Suppressor macrophage treated with lipopolysaccharide for 4 hours (primary cell): ENCODE data around the gene MOSPD3.
"Not testable (repeated sequence)": the region's sequence is repeated elsewhere in the genome, so short reads cannot be mapped to it uniquely, and the experiment has no call there.

Source experiments
- DNase-seq: peaks from one replicate; pipeline ENCODE4 v3.0.0-alpha.2; 2020

MOSPD3 gene, protein sequence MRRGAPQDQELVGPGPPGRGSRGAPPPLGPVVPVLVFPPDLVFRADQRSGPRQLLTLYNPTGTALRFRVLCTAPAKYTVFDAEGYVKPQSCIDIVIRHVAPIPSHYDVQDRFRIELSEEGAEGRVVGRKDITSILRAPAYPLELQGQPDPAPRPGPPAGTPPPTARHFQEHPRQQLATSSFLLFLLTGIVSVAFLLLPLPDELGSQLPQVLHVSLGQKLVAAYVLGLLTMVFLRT

DNA sequence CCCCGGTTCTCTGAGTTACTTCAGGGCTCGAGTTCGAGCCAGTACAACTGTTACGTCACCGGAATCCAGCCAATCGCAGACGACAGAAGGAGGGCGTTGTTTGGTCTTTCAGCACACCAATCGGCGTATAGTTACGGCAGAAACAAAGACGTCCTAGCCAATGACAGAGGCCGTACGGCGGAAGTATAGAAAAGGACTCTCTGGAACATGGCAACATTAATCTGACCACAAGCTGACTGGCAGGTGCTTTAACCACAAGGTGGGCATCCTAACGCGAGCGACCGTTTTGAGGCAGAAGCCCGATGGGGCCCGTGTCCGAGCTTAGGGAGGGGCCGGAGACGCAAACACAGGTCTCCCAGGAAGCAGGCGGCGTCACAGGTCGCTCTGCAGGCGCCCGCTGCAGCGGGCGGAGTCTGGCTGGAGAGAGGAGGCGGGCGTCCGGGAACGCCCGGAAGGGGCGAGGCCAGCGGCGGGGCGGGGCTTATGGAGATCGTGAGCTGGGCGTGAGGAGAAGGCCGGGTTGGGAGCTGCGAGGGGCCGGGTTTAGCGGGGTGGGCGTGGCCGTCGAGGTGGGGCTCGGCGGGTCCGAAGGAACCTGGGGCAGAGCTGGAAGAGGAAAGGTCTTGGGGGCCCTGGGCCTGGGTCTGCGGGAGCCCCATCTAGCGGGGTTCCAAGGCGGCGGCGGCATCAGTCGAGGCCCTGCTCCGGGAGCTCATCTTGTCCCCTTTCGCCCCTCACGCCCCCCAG lies at the start of gene MOSPD3:
Gene MOSPD3 (plus strand): TSS at position 558 of the 747 bp plus-strand sequence. CDS start 252 bp downstream, outside the sequence.
- DNase-seq = peak; percentile 99

GRCh38 chr7:100563100-100563564 lies 49.2 kb upstream of the MOSPD3 start:
- DNase-seq = no peak

DNA sequence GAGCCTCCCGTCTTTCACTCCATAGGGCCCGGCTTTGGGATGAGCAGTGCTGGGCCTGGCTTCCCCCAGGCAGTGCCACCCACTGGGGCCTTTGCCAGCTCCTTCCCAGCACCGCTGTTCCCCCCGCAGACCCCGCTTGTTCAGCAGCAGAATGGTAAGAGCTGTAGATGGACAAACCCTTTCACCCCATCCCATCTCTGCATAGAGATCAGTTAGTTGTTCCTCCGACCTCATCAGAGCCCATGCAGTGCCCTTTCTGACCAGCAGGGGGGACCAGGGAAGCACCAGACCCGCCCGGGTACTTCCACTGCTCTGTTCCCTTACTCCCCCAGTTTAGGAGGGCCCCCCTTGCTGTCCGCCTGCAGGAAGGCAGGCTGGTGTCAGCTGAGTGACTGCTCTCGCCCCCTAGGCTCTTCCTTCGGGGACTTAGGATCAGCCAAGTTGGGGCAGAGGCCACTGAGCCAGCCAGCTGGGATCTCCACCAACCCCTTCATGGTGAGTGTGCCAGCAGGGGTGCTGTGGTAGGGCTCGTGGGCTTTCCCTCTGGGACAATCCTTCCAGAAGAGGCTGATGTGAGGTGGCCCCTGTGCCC lies 48.4 kb upstream of the MOSPD3 start:
- peak; percentile 84 for DNase-seq

GRCh38 chr7:100564405-100564804 lies 47.9 kb upstream of the MOSPD3 start:
- DNase-seq = not testable (repeated sequence)

DNA sequence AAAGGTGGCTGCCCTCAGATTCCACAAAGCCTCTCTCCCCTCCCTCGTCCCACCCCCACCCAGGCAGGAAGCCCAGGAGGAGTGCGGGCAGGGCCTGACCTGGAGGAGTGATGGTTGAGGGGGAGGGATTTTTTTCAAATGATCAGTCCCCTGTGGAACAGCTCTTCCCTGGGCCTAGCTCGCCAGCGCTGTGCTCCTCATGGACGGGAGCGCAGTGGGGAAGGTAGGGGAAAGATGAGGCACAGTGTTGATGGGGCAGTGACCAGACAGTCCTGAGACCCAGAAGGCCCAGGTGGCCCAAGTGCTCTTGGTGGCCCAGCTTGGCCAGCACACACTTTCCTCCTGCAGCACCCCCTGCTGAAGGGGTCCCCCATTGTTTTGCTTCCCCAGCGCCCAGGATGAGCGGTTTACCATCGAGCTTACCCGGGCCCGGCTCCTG lies 47.2 kb upstream of the MOSPD3 start:
- no peak for DNase-seq

GRCh38 chr7:100566018-100566531 lies 46.3 kb upstream of the MOSPD3 start:
- no peak for DNase-seq

DNA sequence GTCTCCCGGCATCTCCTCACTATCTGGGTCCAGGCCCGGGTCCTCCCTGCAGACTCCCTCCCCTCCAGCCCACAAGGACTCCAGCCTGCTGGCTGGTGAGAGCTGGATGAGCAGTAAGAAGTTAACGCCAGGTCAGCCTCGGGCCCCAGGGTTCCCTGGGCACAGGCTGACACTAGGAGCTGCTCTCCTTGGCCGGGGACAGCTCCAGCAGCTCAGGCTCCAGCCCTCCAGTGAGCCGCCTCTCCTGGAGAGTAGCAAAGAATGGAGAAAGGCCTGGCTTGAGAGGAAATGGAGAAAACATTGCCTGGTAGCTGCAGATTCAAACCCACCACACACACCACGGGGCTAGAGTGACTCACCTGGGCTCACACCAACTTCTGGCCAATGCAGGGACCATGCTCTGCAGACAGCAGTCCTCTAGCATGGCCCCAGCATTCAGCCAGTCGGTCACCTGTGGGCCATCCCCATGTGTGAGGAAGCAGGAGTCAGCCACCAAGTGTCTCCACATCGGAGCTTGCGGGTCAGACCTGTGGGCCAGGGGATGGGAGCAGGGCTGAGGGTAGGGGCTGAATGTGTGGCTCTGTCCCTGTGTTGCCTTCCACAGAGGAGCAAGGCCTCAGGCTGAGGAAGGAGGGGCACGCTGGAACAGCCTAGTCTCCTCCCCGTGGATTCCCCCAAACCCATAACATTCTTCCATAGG lies 45.2 kb upstream of the MOSPD3 start:
- no peak for DNase-seq

DNA sequence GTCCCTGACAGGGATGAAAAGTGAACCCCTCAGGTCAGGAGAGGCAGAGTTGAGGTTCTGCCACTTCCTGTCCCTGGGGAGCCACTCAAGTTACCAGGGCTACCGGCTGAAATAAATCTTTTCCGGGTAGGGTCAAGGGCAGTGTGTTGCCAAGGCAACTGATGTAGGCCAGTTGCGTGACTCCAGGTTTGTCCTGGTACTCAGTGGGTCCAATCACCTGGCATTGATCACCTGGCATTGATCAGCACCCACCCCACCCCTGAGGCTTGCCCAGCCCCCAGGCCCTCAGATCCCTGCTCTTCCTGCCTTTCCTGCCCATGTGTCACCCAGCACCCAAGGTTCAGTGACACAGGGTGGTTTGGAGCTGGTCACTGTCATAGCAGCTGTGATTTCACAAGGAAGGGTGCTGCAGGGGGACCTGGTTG lies 44.6 kb upstream of the MOSPD3 start:
- DNase-seq = no peak

- no peak for DNase-seq
Measured at GRCh38 chr7:100568176-100568895, 44.0 kb upstream of the MOSPD3 start.

- peak; percentile 36 for DNase-seq
Measured at GRCh38 chr7:100568896-100569844, 43.2 kb upstream of the MOSPD3 start.

GRCh38 chr7:100570954-100571828 lies 41.1 kb upstream of the MOSPD3 start:
- no peak for DNase-seq

DNA sequence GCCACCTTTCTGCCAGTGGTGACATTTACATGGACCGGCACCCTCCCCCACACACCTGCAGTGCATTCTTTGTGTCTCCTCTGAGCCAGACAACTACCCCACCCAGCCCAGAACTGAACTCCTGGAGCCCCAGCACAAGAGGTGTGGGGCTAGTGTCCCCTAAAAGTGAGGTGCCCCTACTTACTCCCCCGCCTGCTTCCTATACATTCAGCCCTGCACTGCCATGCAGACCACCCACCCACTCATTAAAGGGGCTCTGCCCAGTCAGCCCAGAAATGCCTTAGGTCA lies 40.6 kb upstream of the MOSPD3 start:
- no peak for DNase-seq

DNA sequence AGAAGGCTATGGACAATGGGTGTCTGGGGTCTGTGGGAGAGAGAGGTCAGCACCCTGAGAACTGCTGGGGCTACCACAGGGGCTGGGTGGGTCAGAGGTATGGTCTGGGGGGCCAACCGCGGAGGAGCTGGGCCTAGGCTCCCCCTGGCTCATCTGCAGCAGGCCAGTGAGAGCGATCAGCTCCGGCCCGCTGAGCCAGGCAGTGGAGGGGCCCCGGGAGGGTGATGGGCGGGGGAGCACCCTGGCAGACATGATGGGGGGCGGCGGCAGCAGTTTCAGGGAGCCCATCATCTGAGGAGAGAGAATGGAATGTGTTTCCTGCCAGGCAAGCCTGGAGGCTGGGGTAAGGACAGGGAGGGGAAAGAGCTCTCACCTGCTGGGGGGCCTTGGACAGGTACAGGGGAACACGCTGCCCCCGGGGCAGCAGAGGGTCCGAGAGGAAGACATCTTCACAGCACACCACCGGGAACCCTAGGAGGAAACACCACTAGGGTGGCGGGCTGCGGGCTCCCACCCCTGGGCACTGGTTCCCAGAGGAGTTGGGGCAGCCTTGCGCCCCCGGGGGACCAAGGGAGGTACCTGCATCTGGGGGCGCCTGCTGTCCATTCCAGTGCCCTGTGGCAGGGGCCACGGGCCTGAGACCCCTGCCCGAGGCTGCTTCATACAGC lies 39.9 kb upstream of the MOSPD3 start:
- no peak for DNase-seq

GRCh38 chr7:100572949-100573675 lies 39.2 kb upstream of the MOSPD3 start:
- no peak for DNase-seq

DNA sequence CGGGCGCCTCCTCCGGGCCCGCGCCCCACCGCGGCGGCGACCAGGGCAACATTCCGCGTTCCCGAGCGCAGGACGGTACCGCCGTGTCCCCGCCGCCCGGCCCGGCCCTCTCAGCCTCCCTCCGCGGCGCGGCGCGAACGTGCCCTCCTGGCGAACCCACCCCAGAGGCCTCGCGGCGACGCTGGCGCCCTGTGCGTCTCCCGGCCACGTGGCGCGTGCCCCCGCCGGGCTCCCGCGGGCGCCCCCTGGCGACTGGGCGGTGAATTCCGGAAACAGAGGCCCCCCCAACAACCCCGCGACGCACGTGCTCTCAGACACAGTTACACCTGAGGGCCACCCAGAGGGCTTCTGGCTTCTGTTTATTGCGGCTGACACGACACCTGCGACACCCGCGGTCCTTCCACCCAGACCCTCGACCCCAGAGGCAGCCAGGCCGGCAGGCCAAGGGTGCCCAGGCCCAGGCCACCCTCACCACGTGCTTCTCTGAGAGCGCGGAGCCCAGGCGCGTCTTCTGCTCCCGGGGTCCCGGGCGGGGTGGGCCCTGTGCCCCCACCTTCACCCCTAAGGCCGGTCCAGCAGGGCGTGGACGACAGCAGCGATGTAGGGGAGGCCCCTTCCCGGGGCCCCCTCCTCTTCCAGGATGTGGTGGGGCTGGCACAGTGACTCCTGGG lies 38.5 kb upstream of the MOSPD3 start, which contains the start of gene SAP25:
Gene SAP25 (minus strand): TSS at position 210 of the 671 bp plus-strand sequence. CDS start 158 bp downstream, at position 52.
- no peak for DNase-seq

DNA sequence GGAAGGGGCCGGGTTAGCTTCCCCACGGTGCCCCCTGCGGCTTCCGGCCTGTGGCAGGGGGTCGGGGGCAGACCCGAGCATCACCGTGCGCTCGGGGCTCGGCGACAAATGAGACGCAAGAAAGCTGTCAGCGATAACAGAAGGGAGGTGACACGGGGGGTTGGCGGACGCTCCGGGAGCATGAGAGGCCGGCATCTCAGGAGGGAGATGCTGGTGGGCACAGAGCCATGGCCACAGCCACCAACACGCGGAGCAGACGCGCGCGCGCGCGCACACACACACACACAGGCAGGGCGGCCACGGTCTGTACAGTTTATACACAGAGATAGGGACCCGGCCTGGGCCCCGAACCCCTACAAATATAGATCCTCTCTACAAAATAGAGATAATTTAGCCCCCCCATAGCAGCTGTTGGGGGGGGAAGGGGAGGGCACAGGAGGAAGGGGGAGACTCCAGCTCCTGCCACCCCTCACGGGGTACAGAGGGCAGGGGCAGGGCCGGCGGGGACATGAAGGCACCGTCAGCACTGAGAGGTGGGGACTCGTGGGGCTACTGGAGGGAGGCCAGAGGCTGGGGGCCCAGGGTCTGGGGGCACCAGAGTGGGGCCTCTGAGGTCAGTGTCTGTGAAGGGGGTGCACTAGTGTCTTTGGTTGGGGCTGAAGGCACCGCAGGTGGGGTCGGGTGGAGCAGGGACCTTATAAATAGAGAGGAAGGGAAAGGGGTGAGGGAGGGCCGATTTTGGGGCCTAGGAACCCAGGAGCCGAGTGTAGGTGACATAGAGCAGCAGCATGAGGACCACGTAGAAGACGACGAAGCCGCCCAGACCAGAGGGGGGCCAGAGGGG lies 37.8 kb upstream of the MOSPD3 start:
- no peak for DNase-seq

DNA sequence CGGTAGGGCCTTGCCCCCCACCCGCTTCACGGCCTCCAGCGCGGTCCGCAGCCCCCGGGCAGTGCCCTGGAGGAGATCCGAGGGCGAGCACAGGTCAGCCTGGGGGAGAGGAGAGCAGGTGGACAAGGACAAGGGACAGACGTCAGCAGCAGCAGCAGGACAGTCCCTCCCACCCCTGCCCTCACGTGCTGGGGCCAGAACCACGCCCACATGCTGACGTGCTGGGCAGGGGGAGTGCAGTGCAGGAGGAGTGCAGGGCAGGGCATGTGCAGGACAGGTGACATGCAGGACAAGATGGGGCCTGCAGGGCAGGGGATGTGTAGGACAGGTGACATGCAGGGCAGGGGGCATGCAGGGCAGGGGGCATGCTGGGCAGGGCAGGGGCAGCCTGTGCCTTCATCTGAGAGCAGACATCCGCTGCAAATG lies 37.1 kb upstream of the MOSPD3 start:
- DNase-seq = no peak
